HL-60/S4 treated with retinoic acid at 250 ng/mL for 4 days and 3 days (cell line): ENCODE data around the gene FOXQ1.
"Not testable (repeated sequence)": the region's sequence is repeated elsewhere in the genome, so short reads cannot be mapped to it uniquely, and the experiment has no call there.

Source experiments
- in situ Hi-C: fragments of 300-500 bp; cut with MboI; formaldehyde crosslinking; loops from 2 replicates; pipeline ENCODE4 v1.7.0; 2022; ENCODE audit warnings: low sequenced_read_pairs

FOXQ1 gene

GRCh38 chr6:1355068-1355467, 43.2 kb downstream of the FOXQ1 start:
- in situ Hi-C loops, result not testable (repeated sequence)

- in situ Hi-C loops, result not testable (repeated sequence)
These were observed 49.8 kb downstream of the FOXQ1 start for GRCh38 chr6:1361717-1362116.

GRCh38 chr6:1362643-1363042, 50.7 kb downstream of the FOXQ1 start:
- in situ Hi-C loops, result no loop called here

- in situ Hi-C loops, result no loop called here
These were observed 51.4 kb downstream of the FOXQ1 start for GRCh38 chr6:1363298-1363697.

- in situ Hi-C loops, result no loop called here
These were observed 52.1 kb downstream of the FOXQ1 start for GRCh38 chr6:1363729-1364572.
